ENCODE measurements around the gene MAMDC4.

The MAMDC4 gene

DNA sequence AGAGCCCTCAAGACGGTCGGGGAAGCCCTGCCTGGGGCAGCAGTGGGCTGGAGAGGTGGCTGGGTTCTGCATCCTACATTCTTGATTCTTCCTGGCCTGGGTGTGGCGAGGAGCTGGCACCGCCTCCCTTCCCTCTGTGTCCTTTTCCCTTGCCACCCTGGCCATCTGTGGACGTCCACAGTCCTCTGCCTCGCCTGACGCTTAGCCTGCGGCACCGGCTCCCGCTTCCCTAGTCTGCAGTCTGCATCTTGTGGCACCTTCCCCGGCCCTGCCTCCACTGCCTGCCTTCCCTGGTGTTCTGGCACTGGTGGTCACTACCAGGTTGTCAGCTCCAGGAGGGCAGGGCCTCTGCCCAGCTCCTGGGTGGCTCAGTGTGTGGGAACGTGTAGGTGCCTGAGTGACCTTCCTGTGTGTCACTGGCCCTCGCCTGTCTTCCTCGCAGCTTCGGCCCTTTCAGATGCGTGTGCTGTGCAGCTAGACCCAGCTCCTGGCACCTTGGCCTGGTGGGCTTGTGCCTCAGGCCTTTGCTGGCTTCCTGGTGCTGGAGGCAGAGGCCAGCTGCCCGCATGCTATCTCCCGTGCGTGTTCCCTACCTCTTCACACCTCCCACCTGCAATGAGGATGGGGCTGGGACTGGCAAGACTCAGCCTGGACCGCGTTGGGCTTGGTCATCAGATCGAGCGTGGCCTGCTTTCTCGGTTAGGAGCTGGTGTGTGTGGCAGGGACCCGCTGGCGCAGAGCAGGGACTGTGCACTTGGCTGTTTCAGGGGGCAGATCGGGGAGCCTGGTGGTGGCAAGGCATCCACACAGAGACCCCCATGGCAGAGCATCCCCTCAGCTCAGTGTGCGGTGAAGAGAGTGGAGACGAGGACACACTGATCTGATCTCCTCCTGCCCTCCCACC, 55.1 kb downstream of the MAMDC4 start:
- Mint-ChIP-seq H3K36me3 (peaks cover 64 to 72% of the 10 kb centered on the region in 2 donors), H3K4me3 (no peak overlapping the region), H3K9me3 (peaks cover 9% of the 10 kb centered on the region in 2 donors), H3K4me1 (peaks cover 24 to 44% of the 10 kb centered on the region in 2 donors), H3K27me3 (no peaks in the 10 kb centered on the region), H3K27ac (peak overlapping the region; percentile 89)
- DNase-seq (no peak), ATAC-seq (replicated peaks) (no peak)

All from stimulated activated naive B cell treated with anti-CD40 and anti-IgM and Interleukin-4, amounts not matched to agents 10 μg/mL and 1 μg/mL and 100 μg/mL, for 72 hours (primary cell).